ENCODE data around the gene OPTN.

OPTN gene

GRCh38 chr10:13182424-13182823 is 82.5 kb downstream of the OPTN start:
- no peak for DNase-seq (ENCODE audit: low read depth)
- no peak for TF ChIP-seq CTCF (conservative IDR thresholded peaks at IDR 0.05; ENCODE audit: low read length)
- no peak overlapping the region for H3K4me3 ChIP-seq (ENCODE audit: low read length)

- no peak overlapping the region for H3K4me3 ChIP-seq (ENCODE audit: low read length)
- TF ChIP-seq CTCF (conservative IDR thresholded peaks at IDR 0.05; ENCODE audit: low read length): no peak
- no peak for DNase-seq (ENCODE audit: low read depth)
These were observed 83.7 kb downstream of the OPTN start for GRCh38 chr10:13183625-13184024.

DNA sequence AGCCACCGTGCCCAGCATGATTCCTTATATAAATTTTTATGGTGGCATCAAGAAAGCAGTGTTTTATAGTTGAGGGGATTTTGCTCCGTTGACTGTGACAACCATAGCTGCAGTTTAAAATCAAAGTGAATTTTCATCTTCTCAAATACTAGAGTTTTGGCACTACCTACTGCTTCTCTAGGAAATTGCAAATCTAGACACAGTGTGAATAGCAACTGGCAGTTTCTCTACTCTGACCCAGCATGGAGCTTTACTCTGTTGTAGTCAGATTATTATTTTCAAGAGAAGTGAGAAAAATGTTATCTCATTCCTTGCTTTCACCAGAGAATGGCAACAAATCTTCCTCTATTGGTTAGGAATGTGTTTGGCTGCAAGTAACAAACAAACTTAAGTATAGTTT is 84.3 kb downstream of the OPTN start:
- TF ChIP-seq CTCF (conservative IDR thresholded peaks at IDR 0.05; ENCODE audit: low read length): no peak
- no peak overlapping the region for H3K4me3 ChIP-seq (ENCODE audit: low read length)
- no peak for DNase-seq (ENCODE audit: low read depth)

- no peak overlapping the region for H3K4me3 ChIP-seq (ENCODE audit: low read length)
- no peak for TF ChIP-seq CTCF (conservative IDR thresholded peaks at IDR 0.05; ENCODE audit: low read length)
- DNase-seq (ENCODE audit: low read depth): no peak
These were observed 85.0 kb downstream of the OPTN start for GRCh38 chr10:13184730-13185514.

DNA sequence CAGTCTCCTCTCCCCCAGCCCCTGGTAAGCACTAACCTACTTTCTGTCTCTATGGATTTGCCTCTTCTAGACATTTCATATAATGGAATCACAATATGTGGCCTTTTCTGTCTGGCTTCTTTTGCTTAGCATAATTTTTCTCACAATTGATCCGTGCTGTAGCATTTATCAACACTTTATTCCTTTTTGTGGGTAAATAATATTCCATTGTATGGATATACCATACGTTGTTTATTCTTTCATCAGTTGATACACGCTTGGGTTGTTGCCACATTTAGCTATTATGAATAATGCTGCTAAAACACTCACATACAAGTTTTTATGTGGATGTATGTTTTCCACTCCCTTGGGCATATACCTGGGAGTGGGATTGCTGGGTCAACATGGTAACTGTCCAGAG is 87.2 kb downstream of the OPTN start:
- no peak overlapping the region for H3K4me3 ChIP-seq (ENCODE audit: low read length)
- TF ChIP-seq CTCF (conservative IDR thresholded peaks at IDR 0.05; ENCODE audit: low read length): no peak
- no peak for DNase-seq (ENCODE audit: low read depth)

All from AG10803 (cell line).